Measurements from ENCODE around the gene CLTCL1.

GRCh38 chr22:19131685-19132015, 159.9 kb downstream of the CLTCL1 start:
- TF ChIP-seq, protein P1, sequence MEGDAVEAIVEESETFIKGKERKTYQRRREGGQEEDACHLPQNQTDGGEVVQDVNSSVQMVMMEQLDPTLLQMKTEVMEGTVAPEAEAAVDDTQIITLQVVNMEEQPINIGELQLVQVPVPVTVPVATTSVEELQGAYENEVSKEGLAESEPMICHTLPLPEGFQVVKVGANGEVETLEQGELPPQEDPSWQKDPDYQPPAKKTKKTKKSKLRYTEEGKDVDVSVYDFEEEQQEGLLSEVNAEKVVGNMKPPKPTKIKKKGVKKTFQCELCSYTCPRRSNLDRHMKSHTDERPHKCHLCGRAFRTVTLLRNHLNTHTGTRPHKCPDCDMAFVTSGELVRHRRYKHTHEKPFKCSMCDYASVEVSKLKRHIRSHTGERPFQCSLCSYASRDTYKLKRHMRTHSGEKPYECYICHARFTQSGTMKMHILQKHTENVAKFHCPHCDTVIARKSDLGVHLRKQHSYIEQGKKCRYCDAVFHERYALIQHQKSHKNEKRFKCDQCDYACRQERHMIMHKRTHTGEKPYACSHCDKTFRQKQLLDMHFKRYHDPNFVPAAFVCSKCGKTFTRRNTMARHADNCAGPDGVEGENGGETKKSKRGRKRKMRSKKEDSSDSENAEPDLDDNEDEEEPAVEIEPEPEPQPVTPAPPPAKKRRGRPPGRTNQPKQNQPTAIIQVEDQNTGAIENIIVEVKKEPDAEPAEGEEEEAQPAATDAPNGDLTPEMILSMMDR (conservative IDR thresholded peaks at IDR 0.05; ENCODE audit: low read depth in 2 of 2), result no peak
- TF ChIP-seq EZH2 (IDR thresholded peaks at IDR 0.05; ENCODE audit: low read depth, unreplicated experiment) (no peak), EZH2phosphoT487 (IDR thresholded peaks at IDR 0.05; ENCODE audit: unreplicated experiment) (no peak), POLR2AphosphoS5 (IDR thresholded peaks at IDR 0.05; ENCODE audit: low read depth) (no peak), ZNF331 (CRISPR knock-in tag; IDR thresholded peaks at IDR 0.05; ENCODE audit: low read depth) (no peak), JUNB (IDR thresholded peaks at IDR 0.05; ENCODE audit: unreplicated experiment) (no peak)
- TF ChIP-seq, protein P2, sequence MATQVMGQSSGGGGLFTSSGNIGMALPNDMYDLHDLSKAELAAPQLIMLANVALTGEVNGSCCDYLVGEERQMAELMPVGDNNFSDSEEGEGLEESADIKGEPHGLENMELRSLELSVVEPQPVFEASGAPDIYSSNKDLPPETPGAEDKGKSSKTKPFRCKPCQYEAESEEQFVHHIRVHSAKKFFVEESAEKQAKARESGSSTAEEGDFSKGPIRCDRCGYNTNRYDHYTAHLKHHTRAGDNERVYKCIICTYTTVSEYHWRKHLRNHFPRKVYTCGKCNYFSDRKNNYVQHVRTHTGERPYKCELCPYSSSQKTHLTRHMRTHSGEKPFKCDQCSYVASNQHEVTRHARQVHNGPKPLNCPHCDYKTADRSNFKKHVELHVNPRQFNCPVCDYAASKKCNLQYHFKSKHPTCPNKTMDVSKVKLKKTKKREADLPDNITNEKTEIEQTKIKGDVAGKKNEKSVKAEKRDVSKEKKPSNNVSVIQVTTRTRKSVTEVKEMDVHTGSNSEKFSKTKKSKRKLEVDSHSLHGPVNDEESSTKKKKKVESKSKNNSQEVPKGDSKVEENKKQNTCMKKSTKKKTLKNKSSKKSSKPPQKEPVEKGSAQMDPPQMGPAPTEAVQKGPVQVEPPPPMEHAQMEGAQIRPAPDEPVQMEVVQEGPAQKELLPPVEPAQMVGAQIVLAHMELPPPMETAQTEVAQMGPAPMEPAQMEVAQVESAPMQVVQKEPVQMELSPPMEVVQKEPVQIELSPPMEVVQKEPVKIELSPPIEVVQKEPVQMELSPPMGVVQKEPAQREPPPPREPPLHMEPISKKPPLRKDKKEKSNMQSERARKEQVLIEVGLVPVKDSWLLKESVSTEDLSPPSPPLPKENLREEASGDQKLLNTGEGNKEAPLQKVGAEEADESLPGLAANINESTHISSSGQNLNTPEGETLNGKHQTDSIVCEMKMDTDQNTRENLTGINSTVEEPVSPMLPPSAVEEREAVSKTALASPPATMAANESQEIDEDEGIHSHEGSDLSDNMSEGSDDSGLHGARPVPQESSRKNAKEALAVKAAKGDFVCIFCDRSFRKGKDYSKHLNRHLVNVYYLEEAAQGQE (IDR thresholded peaks at IDR 0.05; ENCODE audit: unreplicated experiment), result no peak

Measured in GM23338 (cell line).